GM10248 (cell line): Measurements from ENCODE around the gene GRXCR2.

Source experiments
- CTCF ChIA-PET: fragments of 300-600 bp; sonication (Branson Sonifier 250); formaldehyde crosslinking; extraction: SDS; loops from one replicate; lab custom pipeline; 2021; ENCODE audit warnings: antibody characterized with exemption; lab: Yijun Ruan, JAX
- POLR2A ChIA-PET: fragments of 350-650 bp; sonication (Branson Sonifier 250); formaldehyde crosslinking; extraction: SDS; loops from one replicate; lab custom pipeline; 2020; ENCODE audit warnings: antibody characterized with exemption; lab: Yijun Ruan, JAX
- DNase-seq: peaks from one replicate; pipeline ENCODE4 v3.0.0; 2012; ENCODE audit errors: extremely low spot score
- CTCF ChIP-seq: IDR thresholded peaks from 2 replicates; pipeline ENCODE4 v1.5.1; 2012; ENCODE audit warnings: mild to moderate bottlenecking, low read depth; ENCODE audit errors: extremely low read depth, missing control alignments, control extremely low read depth

Gene GRXCR2

GRCh38 chr5:145835848-145836239 is 37.0 kb downstream of the GRXCR2 start:
- no peak for DNase-seq
- ChIA-PET CTCF (interaction anchor here (0.7 to 2.2 kb wide), 2 partner anchors 10 kb away, joined by 3 to 11 read pairs; no protein-coding TSS in a partner anchor), POLR2A (no interaction called here)
- TF ChIP-seq CTCF = no peak

GRCh38 chr5:145834917-145835847 is 37.6 kb downstream of the GRXCR2 start, which contains the start of gene PRELID2:
PRELID2 (minus strand) TSS chr5:145835342; CDS start chr5:145835251, 91 bp downstream.
- peak; percentile 71 for DNase-seq
- POLR2A ChIA-PET = no interaction called here
- TF ChIP-seq CTCF = peak; percentile 9
- CTCF ChIA-PET = interaction anchor here (0.7 to 2.2 kb wide), 6 partner anchors 9 to 1631 kb away, joined by 3 to 11 read pairs (median 3); no protein-coding TSS in a partner anchor

- DNase-seq = no peak
- ChIA-PET CTCF (interaction anchor here (0.9 to 2.2 kb wide), 5 partner anchors 9 to 1630 kb away, joined by 3 to 11 read pairs (median 3); no protein-coding TSS in a partner anchor), POLR2A (no interaction called here)
- TF ChIP-seq CTCF = no peak
Measured at GRCh38 chr5:145834554-145834916, 38.3 kb downstream of the GRXCR2 start.

DNA sequence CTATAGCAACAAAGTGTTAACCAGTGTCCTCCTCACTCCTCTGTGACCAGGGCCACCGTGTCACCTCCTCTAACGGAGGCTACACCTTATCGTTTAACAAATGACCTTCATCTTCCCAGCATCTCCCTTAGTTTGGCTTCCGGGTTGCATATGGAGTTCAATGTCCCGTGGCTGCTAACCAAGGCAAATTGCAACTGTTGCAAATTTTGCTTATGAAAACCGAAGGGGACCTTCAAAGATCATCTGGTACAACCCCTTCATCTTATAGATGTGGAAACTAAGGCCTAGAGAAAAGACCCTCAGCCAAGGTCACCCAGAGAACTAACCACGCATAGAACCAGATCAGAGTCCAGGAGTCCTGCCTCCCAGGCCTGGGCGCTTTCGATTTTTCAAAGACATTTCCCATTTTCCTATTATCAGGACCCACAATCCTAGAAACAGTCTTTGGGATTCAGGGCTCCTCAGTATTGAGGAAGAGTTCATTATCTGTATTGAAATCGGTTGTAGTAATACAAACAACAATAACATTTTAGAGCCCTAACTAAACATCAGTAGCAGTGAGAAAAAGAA is 39.1 kb downstream of the GRXCR2 start:
- TF ChIP-seq CTCF = no peak
- CTCF ChIA-PET = interaction anchor here (0.9 to 2.2 kb wide), 4 partner anchors 8 to 1630 kb away, joined by 3 to 11 read pairs (median 3); no protein-coding TSS in a partner anchor
- POLR2A ChIA-PET = no interaction called here
- no peak for DNase-seq

DNA sequence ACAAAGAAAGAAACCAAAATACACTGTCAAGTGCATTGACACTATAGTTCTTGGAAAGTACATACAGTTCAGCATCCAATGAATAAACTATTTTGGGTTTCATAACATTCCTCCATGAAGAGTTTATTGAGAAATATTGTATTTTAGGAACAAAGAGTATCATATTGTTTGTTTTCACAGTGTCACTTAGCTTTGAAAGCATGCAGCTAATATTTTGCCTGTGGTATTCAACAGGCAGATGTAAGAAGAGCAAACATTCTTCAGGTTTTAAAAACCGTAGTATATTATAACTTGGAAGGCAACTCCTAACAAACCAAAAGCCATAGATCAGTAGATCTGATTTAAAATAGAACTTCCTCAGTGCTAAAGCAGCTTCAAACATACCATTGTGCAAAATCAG is 42.2 kb downstream of the GRXCR2 start:
- CTCF ChIA-PET = interaction anchor here (0.8 to 2.2 kb wide), 5 partner anchors 11 to 597 kb away, joined by 3 to 5 read pairs (median 4); no protein-coding TSS in a partner anchor
- no peak for TF ChIP-seq CTCF
- DNase-seq = no peak
- POLR2A ChIA-PET = no interaction called here

DNA sequence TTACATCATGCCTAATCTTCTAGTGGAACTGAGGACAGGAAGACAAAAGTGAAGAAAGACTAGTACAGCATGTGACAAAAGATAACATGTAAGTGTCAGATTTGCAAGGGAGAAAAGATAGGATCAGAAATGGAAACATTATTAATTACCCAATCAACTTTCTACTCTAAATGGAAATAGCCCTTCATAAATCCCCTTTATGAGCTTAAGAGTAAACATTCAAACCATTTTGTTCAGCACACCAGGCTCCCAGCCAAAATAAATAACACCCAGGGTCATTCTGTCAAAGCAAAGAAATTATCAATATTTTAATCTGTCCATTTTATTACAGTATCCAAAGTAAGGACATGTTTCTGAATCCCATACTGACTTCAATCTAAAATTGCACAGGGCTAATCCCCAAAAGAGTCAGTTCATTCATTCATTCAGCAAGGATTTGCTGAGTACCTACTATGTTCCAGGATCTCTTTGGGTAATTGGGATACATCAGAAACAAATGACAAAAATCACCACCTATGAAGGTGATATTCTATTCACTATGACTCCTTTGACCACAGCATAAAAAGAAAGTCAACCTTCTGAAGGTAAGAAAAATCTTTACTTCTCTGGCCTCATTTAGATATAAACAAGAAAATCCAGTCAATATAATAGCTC is 43.0 kb downstream of the GRXCR2 start:
- POLR2A ChIA-PET = no interaction called here
- CTCF ChIA-PET = interaction anchor here (1.5 to 4.9 kb wide), 5 partner anchors 12 to 598 kb away, joined by 4 to 23 read pairs (median 5); no protein-coding TSS in a partner anchor
- TF ChIP-seq CTCF = no peak
- DNase-seq = no peak
